ENCODE results near the gene BCAR1. TPM values are rescaled to one million over a fixed set of nuclear protein-coding genes. Genes with fewer than 3 reads are reported as not detected.

The BCAR1 gene
- total and polyA plus RNA-seq, 2 of the 13 experiments (the other 11 are each of a cell fraction or from before 2014, with no cell fraction given) = 48.1 to 51.7 TPM

- TF ChIP-seq ZNF788 (CRISPR knock-in tag; IDR thresholded peaks at IDR 0.05; ENCODE audit: borderline replicate concordance) (peak; percentile 34; the same call in 1 of the 2 replicates), KLF6 (CRISPR knock-in tag; IDR thresholded peaks at IDR 0.05) (no peak), ZNF543 (CRISPR knock-in tag; IDR thresholded peaks at IDR 0.05) (0 out of 2 replicates have a peak, but pooled peaks have one; percentile 44), ZNF687 (CRISPR knock-in tag; IDR thresholded peaks at IDR 0.05) (peak; percentile 69), HOXA3 (CRISPR knock-in tag; IDR thresholded peaks at IDR 0.05) (no peak), ZNF160 (CRISPR knock-in tag; IDR thresholded peaks at IDR 0.05) (no peak), ZBTB42 (CRISPR knock-in tag; IDR thresholded peaks at IDR 0.05) (no peak), ESRRA (CRISPR knock-in tag; IDR thresholded peaks at IDR 0.05; ENCODE audit: low read depth) (no peak), ZNF629 (CRISPR knock-in tag; conservative IDR thresholded peaks at IDR 0.05) (no peak), CC2D1A (CRISPR knock-in tag; IDR thresholded peaks at IDR 0.05) (no peak), KLF13 (CRISPR knock-in tag; IDR thresholded peaks at IDR 0.05) (no peak), HMGXB4 (CRISPR knock-in tag; IDR thresholded peaks at IDR 0.05; ENCODE audit: borderline replicate concordance in 1 of 2, low read depth in 1 of 2) (no peak), ZNF7 (CRISPR knock-in tag; IDR thresholded peaks at IDR 0.05) (no peak), GABPB1 (CRISPR knock-in tag; IDR thresholded peaks at IDR 0.05) (0 out of 2 replicates have a peak, but pooled peaks have one; percentile 8), RFXAP (CRISPR knock-in tag; IDR thresholded peaks at IDR 0.05; ENCODE audit: borderline replicate concordance) (no peak)
- TF ChIP-seq, protein P1, sequence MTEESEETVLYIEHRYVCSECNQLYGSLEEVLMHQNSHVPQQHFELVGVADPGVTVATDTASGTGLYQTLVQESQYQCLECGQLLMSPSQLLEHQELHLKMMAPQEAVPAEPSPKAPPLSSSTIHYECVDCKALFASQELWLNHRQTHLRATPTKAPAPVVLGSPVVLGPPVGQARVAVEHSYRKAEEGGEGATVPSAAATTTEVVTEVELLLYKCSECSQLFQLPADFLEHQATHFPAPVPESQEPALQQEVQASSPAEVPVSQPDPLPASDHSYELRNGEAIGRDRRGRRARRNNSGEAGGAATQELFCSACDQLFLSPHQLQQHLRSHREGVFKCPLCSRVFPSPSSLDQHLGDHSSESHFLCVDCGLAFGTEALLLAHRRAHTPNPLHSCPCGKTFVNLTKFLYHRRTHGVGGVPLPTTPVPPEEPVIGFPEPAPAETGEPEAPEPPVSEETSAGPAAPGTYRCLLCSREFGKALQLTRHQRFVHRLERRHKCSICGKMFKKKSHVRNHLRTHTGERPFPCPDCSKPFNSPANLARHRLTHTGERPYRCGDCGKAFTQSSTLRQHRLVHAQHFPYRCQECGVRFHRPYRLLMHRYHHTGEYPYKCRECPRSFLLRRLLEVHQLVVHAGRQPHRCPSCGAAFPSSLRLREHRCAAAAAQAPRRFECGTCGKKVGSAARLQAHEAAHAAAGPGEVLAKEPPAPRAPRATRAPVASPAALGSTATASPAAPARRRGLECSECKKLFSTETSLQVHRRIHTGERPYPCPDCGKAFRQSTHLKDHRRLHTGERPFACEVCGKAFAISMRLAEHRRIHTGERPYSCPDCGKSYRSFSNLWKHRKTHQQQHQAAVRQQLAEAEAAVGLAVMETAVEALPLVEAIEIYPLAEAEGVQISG (CRISPR knock-in tag; IDR thresholded peaks at IDR 0.05) = 0 out of 2 replicates have a peak, but pooled peaks have one; percentile 38
- TF ChIP-seq, protein P2, sequence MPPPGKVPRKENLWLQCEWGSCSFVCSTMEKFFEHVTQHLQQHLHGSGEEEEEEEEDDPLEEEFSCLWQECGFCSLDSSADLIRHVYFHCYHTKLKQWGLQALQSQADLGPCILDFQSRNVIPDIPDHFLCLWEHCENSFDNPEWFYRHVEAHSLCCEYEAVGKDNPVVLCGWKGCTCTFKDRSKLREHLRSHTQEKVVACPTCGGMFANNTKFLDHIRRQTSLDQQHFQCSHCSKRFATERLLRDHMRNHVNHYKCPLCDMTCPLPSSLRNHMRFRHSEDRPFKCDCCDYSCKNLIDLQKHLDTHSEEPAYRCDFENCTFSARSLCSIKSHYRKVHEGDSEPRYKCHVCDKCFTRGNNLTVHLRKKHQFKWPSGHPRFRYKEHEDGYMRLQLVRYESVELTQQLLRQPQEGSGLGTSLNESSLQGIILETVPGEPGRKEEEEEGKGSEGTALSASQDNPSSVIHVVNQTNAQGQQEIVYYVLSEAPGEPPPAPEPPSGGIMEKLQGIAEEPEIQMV (CRISPR knock-in tag; IDR thresholded peaks at IDR 0.05; ENCODE audit: low read depth) = peak; percentile 29; the same call in 1 of the 2 replicates
Measured at GRCh38 chr16:75267631-75268264, 16.3 kb upstream of the BCAR1 start (continued).

All from HepG2 (cell line).